Astrocyte of the hippocampus (primary cell): ENCODE data around the gene PARVG.
"Not testable (repeated sequence)": the region's sequence is repeated elsewhere in the genome, so short reads cannot be mapped to it uniquely, and the experiment has no call there.

ENCODE experiments used
- DNase-seq: peaks from one replicate; pipeline ENCODE4 v3.0.0; 2011; ENCODE audit warnings: low read depth, low spot score

PARVG gene

DNA sequence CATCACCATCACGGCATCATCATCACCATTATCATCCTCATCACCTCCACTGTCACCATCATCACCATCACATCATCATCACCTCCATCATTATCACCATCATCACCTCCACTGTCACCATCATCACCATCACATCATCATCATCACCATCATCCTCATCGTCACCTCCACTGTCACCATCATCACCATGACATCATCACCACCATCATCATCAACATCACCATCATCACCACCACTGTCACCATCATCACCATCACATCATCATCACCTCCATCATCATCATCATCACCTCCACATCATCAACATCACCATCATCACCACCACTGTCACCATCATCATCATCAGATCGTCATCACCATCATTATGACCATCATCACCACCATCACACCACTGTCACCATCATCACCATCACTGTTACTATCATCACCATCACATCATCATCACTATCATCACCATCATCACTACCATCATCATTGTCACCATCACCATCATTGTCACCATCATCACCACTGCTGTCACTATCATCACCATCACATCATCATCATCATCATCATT lies 32.8 kb downstream of the PARVG start:
- no peak for DNase-seq

DNA sequence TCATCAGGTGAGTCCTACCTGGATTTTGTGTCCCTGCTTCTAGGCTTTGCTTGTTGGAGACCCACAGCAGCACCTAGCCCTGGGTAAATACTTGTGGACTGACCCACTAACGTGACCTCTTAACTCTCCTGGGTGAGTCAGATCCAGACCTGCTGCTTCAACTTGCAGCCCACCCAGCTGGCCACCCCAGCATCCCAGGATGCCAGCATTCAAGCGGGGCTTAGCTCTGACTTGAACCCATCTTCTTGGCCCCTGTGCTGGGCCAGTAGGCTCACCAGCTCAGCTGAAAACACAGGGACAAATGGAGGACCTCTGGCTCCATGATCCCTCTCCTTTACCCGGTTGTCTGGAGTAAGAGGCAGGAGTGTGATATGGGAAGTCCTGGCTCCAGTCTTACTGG lies 33.5 kb downstream of the PARVG start:
- DNase-seq, result no peak

DNA sequence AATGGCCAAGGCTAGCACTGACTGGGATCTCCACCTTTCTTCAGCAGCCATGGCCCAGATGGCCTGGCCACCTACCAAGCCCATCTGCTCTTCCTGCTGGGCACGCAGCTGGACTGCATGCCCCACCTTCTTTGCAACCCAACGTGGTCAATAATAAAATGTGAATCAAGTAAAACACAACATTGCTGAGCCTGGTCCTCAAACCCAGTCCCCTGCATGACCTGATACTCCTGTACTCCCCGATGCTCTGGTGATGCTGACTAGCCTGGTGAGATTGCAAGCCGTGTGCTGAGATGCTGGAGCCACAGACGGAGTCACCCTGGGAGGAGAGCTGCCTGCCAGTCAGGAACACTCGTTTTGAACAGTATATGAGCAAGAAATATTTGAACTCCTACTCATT lies 34.0 kb downstream of the PARVG start:
- no peak for DNase-seq

DNA sequence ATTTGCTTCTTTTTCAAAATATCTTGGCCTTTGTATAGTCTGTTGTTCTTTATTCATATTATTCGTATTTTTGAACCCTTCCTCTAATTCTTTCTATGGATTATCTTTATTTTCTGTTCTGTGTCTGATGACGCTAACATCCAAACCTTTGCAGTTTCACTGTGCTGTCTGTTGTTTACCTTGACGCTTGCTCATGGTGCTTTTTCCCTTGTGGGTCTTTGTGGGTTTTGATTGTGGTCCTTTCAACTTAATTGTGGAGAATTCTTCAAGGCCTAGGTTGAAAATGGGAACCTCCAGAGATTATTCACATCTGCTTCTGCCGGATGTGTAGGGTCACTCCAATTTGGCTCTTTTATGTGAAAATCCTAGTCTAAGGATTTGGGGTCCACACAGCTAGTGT lies 34.6 kb downstream of the PARVG start:
- no peak for DNase-seq

DNA sequence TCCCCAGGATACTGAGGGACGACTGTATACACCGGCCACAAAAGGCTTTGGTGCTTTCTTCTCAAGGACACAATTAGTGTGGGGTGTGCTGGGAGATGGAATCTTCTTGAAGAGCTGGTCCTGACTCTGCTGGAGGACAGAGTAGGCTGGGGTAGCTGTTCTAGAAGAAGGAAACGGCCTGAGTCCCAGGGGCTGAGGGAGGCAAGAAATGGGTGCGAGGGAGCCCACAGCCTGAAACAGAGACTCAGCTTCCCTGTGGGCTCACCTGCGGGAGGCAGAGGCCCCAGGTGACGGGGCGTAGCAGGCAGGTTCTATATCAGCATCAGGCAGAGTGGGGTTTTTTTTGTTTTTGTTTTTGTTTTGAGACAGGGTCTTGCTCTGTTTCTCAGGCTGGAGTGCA lies 36.6 kb downstream of the PARVG start:
- no peak for DNase-seq

DNA sequence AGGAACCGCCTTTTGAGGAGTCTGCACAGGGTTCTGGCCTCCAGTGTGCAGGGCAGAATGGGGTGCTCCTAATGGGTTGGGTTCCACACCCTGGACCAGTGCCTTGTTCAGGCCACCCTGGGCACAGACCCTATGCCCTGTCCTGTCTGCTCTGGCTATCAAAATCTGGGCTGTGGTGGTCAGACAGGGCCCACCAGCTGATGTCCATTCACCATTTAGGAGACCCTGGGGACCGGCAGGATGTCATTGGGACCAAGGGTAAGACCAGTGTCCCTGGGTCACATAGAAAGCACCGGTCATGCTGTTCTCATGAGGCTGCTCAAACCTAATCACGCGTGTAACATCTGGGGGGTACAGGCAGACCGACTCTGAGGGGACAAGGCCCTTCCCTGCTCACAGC lies 37.3 kb downstream of the PARVG start:
- DNase-seq, result no peak

DNA sequence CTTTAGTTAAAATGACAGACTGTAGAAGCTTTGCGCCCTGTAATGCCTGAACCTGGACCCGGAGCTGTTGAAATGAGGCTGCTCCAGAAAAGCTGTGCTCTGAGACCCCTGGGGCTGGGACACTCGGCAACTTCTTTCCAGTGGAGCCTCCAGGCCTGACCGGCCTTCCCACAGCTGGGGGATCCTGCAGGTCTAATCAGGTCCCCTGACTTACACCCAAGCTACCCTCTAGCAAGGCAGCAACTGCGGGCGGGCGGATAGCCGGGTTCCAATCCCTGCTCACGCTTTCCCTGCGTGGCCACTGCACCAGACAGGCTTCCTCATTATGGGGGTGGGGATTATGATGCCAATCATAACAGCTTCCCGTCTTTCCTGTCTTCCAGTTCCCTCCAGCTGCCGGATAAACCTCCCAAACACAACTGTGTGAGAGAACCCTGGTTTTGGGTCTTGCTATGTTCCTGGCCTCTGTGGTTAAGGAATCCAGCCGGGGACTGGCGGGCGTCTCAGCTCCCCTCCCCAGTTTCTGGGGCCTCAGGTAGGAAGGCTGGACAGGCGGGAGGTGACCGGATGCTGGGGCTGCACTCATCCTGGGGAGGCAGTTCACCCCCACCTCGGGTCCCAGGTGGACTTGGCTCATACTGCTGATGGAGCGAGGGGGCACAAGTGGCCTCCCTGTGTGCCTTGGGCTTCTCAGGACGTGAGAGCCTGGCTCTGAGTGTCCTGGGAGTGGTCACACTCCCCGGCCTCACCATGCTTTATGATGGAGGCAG lies 38.6 kb downstream of the PARVG start:
- no peak for DNase-seq

DNA sequence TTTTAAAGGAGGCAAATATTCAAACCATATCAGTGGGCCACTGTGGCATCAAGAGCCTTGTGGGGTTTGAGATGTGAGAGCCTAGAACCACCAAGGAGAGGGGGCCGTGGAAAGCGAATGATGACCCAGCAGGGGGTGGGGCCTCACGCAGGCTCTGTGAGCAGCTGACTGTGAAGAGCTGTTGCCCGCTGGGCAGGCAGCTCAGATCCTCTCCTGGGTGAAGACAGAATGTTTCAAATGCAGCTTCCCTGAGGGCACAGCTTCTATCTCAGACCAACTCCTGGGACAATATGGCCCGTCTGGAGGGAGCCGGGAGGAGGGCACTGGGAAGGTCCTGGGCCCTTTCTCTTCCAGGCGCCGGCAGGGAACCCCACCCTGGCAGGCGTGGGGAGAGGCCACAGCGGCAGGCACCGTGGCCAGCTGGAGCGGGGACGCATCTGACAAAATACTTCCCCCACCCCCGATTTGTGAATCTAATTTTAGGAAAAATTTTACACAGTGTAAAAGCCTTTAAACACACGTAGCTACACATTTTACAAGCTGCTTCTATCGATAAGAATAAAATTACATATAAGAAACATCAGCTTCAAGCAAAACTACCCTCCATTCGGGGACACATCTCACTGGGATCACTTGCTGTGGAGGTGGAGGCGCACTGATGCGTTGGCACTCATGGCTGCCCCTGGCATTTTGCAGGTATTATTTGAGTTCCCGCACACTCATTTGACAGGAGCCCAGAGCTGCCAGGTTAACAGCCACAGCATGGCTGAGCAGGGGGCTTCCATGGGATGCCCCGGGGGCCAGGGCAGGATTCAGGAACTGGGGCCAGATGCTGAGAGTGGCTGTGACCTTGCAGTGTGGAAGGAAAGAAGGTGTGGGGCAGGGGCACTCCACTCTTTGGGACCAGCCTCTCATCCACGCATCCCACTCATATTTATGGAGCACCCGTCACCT lies 40.3 kb downstream of the PARVG start:
- no peak for DNase-seq

DNA sequence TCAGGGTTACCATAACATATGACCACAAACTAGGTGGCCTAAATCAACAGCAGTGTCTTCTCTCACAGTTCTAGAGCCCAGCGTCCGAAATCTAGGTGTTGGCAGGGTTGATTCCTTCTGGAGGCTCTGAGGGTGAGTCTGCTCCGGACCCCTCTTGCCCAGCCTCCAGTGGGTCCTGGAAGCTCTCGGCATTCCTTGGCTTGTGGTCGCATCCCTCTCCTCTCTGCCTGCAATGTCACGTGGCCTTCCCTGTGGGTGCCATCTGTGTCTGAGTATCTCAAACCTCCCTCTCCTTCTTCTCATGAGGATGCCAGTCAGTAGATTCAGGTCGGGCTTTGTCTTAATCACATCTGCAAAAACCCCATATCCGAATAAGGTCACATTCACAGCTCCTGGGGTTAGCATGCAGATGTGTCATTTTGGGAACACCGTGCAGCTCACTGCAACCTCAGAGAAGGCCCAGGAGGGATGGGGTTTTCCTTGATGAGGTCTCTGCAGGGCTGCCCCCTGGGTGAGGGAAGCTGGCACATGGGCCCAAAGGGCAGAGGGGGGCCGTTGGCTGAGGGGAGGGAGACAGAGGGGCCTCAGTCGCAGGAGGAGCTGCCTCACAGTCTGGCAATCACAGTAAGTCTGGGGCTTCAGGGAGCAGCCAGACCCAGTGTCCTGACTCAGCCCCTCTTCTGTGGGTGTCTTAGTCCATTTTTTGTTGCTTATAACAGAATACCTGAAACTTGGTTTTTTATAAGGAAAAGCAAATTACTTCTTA lies 41.2 kb downstream of the PARVG start:
- no peak for DNase-seq

DNA sequence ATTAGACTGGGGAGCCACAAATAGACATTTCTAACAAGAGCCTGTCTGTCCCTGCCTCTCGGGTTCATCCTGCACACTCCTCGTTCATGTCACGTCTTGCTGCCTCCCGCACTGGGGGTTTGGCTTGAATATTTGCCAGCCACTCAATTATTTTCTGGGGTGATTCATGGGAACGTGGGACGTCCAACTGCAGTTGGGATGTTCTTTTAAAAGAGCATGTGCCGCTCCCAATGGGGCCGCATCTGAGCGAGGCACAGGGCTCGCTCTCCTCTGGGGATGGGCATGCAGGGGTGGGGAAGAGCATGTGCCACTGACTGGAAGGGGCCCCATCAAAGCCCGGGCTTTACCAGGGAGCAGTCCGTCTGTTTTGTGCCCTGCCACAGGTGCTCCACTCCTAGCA lies 43.4 kb downstream of the PARVG start:
- no peak for DNase-seq

DNA sequence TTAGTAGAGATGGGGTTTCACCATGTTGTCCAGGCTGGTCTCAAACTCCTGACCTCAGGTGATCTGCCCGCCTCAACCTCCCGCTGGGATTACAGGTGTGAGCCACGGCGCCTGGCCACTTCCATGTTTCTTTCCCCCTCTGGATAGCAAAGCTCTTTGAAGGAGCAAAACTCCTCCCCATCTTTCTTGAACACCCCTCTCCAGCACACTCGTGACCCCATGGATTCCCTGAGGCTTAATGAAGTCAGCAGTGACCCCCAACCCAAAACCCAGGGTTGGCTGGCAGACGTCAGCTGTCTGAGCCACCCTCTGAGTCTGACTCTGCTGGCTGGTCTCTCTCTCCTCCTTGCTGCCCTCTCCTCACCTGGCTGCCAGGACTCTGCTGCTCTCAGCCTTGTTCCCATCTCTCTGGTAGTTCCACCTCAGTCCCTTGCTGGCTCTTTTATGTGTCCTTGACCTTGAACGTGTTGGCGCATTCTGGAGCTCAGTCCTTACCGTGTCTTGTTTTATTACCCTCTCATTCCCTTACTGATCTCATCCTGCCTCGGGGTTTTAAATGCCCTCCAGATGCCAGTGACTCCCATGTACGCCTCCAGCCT lies 44.5 kb downstream of the PARVG start:
- DNase-seq, result no peak

DNA sequence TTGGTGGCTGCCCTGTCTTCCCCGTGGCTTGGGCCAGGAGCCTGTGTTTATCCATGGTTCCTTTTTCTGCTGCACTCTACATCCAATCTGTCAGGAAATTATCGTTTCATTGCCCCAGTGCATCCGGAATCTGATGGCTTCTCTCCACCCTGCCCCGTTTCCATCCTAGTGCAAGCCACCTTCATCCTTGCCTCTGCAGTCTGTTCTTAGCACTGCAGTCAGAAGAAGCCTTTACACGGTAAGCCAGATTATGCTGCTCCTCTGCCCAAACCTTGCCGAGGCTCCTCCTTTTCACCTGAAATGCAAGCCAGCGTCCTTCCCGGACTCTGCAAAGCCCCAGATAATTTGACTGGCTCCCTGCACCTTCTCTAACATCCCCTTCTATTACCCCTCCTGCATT lies 45.1 kb downstream of the PARVG start:
- DNase-seq, result no peak

DNA sequence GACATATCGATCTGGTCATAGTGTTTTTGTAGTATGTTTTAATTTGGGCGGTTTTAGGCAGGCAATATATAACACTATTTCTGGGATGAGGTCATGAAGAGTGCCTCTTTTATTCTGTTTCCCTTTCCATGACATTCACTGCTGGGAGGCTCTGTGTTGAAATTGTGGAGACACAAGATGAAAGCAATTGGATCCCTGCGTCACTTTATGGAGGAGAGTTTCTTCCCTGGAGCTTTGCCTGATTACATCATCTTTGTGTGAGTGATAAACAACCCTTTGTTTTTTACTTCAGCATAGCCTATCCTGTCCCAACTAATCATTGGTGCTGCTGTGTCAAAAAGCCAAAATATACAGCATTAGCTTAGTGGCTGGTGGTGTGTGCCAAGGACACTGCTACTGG lies 48.6 kb downstream of the PARVG start:
- no peak for DNase-seq

DNA sequence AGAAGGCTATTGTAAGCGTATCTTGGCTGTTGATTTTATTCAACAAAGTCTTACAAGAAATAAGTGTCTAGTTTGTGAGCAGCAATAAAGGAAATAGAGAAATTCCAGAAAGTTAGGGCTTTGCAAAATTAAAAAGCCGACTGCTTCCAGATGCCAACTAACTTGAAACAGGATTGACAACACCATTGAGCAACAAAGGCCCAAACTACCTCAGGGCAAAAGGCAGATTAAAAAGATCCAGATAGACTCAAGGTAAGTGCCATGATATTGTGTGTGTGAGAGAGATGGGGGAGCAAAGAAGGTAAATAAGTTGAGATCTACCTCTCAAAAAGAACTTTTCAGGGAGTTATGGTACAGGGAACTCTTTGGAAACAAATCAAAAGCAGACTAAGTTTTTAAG lies 49.1 kb downstream of the PARVG start:
- no peak for DNase-seq

DNA sequence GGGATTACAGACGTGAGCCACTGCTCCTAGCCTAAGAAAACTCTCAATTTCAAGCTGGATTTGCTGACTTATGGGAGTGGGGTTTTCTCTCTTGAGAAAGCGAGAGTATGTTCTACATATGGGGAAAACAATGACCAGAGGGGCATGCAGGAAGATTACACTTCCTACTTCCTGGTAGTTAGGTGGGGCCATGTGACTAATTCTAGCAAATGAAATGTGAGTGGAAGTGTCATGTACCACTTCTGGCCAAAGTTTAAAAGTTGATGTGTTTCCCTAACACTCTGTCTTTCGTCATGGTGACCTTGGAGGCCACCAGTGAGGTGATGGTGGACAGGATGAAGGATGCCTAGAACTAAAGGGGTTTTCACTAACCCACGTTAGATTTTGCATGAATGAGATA lies 50.5 kb downstream of the PARVG start:
- no peak for DNase-seq

DNA sequence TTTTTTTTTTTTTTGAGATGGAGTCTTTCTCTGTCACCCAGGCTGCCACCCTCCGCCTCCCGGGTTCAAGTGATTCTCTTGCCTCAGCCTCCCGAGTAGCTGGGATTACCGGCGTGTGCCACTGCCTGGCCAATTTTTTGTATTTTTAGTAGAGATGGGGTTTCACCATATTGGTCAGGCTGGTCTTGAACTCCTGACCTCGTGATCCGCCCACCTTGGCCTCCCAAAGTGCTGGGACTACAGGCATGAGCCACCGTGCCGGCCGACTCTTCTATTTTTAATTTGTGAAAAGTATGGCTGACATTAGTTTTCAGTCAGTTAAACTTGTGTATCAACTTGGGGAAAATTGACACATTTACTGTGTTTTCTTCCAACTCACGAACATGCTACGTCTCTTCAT lies 53.6 kb downstream of the PARVG start:
- DNase-seq, result not testable (repeated sequence)

DNA sequence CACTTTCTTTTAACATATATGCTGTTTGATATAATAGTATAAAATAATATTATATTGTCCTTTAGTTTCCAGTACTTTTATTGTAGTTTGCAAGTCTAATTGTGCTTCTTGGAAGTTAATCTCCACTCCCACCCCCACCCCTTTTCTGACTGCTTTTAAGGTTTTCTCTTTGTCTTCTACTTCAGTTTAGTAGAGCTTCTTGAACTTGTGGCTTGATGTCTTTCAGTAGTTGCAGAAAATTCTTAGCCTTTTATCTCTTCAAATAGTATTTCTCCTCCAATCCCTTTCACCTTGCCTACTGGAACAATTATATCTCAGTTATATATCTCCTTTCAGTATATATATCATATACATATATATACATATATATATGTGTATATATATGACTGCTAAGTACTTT lies 56.6 kb downstream of the PARVG start:
- DNase-seq, result no peak

DNA sequence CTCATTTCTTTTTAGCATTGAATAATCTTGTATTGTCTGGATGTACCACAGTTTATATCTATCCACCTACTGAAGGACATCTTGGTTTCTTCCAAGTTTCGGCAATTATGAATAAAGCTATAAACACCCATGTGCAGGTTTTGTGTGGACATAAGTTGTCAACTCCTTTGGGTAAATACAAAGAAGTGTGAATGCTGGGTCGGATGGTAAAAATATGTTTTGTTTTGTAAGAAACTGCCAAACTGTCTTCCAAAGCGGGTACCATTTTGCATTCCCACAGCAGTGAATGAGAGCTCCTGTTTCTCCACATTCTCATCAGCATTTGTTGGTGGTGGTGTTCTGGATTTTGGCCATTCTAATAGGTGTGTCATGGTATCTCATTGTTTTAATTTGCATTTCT lies 60.4 kb downstream of the PARVG start:
- DNase-seq, result not testable (repeated sequence)

DNA sequence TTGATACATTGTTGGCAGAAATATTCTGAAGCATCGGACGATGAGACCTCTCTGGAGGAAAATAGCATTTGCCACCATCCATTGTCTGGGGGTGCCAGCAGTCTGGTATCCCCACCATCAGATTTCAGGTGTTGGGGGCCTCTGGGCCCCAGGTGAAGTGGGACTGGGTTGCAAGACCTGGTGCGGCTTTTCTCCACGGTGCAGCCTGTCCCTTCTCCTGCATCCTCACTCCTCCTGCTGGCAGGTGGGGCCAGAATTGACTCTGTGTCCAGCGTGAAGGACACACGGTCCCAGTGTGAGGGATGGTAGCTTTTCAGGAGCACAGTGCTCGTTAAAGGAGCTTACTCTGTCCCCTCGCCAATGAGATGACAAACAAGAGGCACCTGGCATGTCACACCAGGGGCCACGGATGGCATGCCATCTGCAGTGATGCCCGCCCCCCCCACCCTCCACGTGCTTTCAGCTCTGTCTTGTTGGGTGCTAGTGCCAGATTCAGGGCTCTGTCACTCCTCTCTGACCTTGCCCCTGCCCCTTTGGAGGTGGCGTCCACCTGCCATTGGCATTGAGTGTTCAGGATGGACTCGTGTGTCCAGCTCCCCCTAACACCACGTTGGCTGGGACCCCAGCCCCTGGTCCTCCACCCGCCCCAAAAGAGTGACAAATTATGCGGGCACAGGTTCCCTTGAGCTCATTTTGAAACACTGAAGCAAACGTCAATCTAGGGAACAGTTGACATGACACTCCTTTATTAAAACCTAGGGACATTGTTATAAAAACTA lies 62.4 kb downstream of the PARVG start:
- no peak for DNase-seq

DNA sequence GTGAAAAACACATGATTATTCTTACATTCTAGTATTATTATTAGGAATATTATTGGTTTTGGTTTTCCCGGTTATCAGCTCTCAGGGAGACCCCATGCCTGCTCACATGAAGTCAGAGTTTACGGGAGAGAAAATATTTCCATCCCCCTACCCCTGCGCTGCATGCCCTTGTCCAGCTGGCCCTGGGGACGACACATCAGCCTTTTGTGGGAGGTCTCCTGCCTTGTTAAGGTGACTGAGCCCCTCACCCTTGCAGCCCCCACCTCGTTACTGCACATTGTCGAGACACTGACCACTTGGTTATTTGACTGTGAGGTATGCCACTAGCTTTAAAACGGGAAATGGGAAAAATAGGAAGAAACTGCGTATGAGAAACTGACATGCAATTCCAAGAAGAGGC lies 63.0 kb downstream of the PARVG start:
- DNase-seq, result no peak
